Peyer's patch (tissue), 4 donors: ENCODE results near the gene SLC39A11. TPM values are rescaled to one million over a fixed set of nuclear protein-coding genes. Genes with fewer than 3 reads are reported as not detected.

Experiments used
- DNase-seq, 3 donors: peaks; one replicate each; pipeline ENCODE4 v3.0.0-alpha.2; 2017 to 2019
- H3K27ac ChIP-seq, 4 donors: fragments of 200-600 bp; sonication (generic); one replicate each; pipeline ENCODE4 v1.5.1; 2016 to 2019
- H3K27me3 ChIP-seq, 2 donors: fragments of 200-600 bp; sonication (generic); one replicate each; pipeline ENCODE4 v1.5.1; 2019
- H3K36me3 ChIP-seq, 3 donors: fragments of 200-600 bp; sonication (generic); one replicate each; pipeline ENCODE4 v1.5.1; 2016 to 2019
- H3K4me1 ChIP-seq, 4 donors: fragments of 200-600 bp; sonication (generic); one replicate each; pipeline ENCODE4 v1.5.1; 2016 to 2019
- H3K4me3 ChIP-seq, 4 donors: fragments of 200-600 bp; sonication (generic); 1 replicate in 3 of 4; 2 replicates in 1 of 4; pipeline ENCODE4 v1.5.1; 2016 to 2019; ENCODE audit warnings: mild to moderate bottlenecking in 1 of 4
- H3K9me3 ChIP-seq, 4 donors: fragments of 200-600 bp; sonication (generic); one replicate each; pipeline ENCODE4 v1.5.1; 2016 to 2019; ENCODE audit warnings: mild to moderate bottlenecking in 1 of 4
- CTCF ChIP-seq, 6 experiments: fragments of 450-650 bp in 4 of 6; fragments of 200-600 bp in 2 of 6; sonication (generic) in 1 of 6; IDR thresholded peaks; one replicate each; pipeline ENCODE4 v1.5.1; 2017 to 2019; ENCODE audit warnings: antibody characterized with exemption in 6 of 6, mild to moderate bottlenecking in 3 of 6, moderate library complexity in 1 of 6
- POLR2A ChIP-seq, 2 donors: fragments of 450-650 bp; IDR thresholded peaks; one replicate each; pipeline ENCODE4 v1.5.1; 2017; ENCODE audit warnings: antibody characterized with exemption in 2 of 2, mild to moderate bottlenecking in 2 of 2, moderate library complexity in 2 of 2
- total RNA-seq, 4 donors: library from RNA; depleted of rRNA; stranded (reverse); fragments of >200 nt; gene quantifications; one replicate each; pipeline ENCODE4 v1.1.0, GENCODE V29; 2016

SLC39A11 gene
- total RNA-seq, 4 donors from 2014 or later = 39.9 to 91.6 (median 45.7) TPM

DNA sequence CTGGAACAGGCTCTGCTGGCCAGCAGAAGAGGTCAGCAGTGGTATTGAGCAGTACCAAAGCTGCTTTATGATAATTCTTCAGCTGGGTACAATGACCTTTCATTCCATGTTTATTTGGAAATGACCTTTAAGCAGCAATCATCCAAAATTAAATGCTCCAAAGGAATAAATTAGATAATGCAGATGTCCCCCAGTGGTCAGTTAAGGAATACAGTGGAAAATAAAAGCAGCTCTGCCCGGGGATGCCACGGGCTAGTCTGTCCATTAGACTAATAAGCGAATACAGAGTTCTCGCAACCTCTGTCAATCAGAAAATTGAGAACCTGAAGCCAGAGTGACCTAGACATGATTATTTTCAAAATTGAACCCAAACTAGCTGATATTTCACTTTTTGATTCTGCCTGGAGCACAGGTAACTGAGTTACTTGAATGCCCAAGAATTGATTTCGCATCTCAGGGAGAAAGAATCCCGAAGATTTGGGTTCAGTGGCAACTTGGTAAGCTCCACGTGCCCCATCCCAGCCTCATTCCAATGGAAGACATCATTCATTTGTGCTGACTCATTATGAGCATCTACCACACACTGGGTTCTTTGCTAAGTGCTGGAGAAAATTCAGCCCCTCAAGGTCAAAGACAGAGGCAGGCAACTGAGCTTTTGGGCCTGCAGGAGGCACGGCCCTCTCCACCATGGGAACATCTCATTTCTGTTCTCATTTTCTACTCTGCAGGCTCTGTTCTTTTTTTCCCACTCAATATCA lies 34.4 kb upstream of the SLC39A11 start:
- H3K36me3 ChIP-seq = no peaks in the 10 kb centered on the region

DNA sequence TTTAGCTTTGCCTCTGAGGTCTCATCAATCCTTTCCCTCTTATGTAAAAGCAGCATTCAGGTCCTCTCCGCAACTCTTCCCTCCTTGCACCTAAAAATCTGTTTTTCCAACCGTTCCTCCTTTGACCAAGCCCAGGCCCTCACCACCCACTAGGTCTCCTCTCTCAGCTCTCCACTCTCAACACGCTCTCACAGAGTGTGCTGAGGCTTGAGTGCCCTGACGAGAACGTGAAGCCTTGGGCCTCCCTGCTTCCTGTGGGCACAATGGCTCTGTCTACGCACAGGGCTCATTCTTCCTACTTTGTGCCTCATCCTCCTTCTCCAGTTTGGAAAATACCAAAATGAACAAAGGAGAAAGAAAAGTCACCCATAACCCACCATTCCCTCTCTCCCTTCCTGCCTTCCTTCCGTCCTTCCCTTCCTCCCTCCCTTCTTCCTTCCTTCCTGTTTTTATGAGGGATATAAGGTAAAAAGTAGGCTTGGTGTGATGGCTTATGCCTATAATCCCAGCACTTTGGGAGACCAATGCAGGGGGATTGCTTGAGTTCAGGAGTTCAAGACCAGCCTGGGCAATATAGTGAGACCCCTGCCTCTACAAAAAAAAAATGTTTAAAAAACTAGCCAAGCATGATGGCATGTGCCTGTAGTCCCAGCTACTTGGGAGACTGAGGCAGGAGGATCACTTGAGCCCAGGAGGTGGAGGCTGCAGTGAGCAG lies 31.3 kb upstream of the SLC39A11 start:
- Histone ChIP-seq H3K9me3 (no peaks in the 10 kb centered on the region), H3K4me3 (no peak overlapping the region), H3K27ac (no peak overlapping the region), H3K27me3 (no peaks in the 10 kb centered on the region), H3K36me3 (no peaks in the 10 kb centered on the region), H3K4me1 (no peaks in the 10 kb centered on the region)
- DNase-seq = no peak
- no peak for TF ChIP-seq POLR2A (IDR thresholded peaks at IDR 0.05)
- TF ChIP-seq CTCF (IDR thresholded peaks at IDR 0.05) = no peak

More for the DNA sequence above, 34.4 kb upstream of the SLC39A11 start:
- no peak for DNase-seq
- no peak for TF ChIP-seq CTCF (IDR thresholded peaks at IDR 0.05)
- no peak overlapping the region for H3K4me3 ChIP-seq
- no peak overlapping the region for H3K27ac ChIP-seq
- no peaks in the 10 kb centered on the region for H3K27me3 ChIP-seq
- no peaks in the 10 kb centered on the region for H3K4me1 ChIP-seq
- no peaks in the 10 kb centered on the region for H3K9me3 ChIP-seq

GRCh38 chr17:73122953-73123605 lies 30.6 kb upstream of the SLC39A11 start:
- no peaks in the 10 kb centered on the region for H3K36me3 ChIP-seq
- H3K27ac ChIP-seq = no peak overlapping the region
- H3K27me3 ChIP-seq = no peaks in the 10 kb centered on the region
- H3K4me3 ChIP-seq = no peak overlapping the region
- no peaks in the 10 kb centered on the region for H3K9me3 ChIP-seq
- no peaks in the 10 kb centered on the region for H3K4me1 ChIP-seq
- TF ChIP-seq POLR2A (IDR thresholded peaks at IDR 0.05) = no peak
- no peak for TF ChIP-seq CTCF (IDR thresholded peaks at IDR 0.05)
- DNase-seq = no peak

GRCh38 chr17:73121506-73121905 lies 29.0 kb upstream of the SLC39A11 start:
- Histone ChIP-seq H3K27me3 (no peaks in the 10 kb centered on the region), H3K4me1 (no peaks in the 10 kb centered on the region), H3K4me3 (no peak overlapping the region), H3K27ac (no peak overlapping the region), H3K36me3 (no peaks in the 10 kb centered on the region), H3K9me3 (no peaks in the 10 kb centered on the region)
- no peak for DNase-seq
- no peak for TF ChIP-seq CTCF (IDR thresholded peaks at IDR 0.05)

GRCh38 chr17:73119631-73120030 lies 27.1 kb upstream of the SLC39A11 start:
- H3K4me3 ChIP-seq = no peak overlapping the region
- TF ChIP-seq CTCF (IDR thresholded peaks at IDR 0.05) (no peak), POLR2A (IDR thresholded peaks at IDR 0.05) (no peak)
- H3K27me3 ChIP-seq = no peaks in the 10 kb centered on the region
- H3K9me3 ChIP-seq = no peaks in the 10 kb centered on the region
- H3K27ac ChIP-seq = no peak overlapping the region
- H3K4me1 ChIP-seq = no peaks in the 10 kb centered on the region
- no peaks in the 10 kb centered on the region for H3K36me3 ChIP-seq
- no peak for DNase-seq
